HG02798 (cell line): ENCODE results near the gene THSD4.

Experiments used
- ATAC-seq: cut with Tn5 transposase; IDR thresholded peaks from one replicate; pipeline ENCODE4 v1.9.1; 2021; ENCODE audit warnings: mild to moderate bottlenecking; ENCODE audit not compliant: unreplicated experiment, poor library complexity

The THSD4 gene

GRCh38 chr15:71682001-71682400 lies 566.7 kb downstream of the THSD4 start:
- ATAC-seq = no peak

GRCh38 chr15:71683411-71684274 lies 568.4 kb downstream of the THSD4 start:
- ATAC-seq = no peak

- no peak for ATAC-seq
These were observed 570.2 kb downstream of the THSD4 start for GRCh38 chr15:71685420-71685993.

GRCh38 chr15:71686221-71687050 lies 571.2 kb downstream of the THSD4 start:
- ATAC-seq = no peak

- no peak for ATAC-seq
These were observed 572.7 kb downstream of the THSD4 start for GRCh38 chr15:71687902-71688508.

- no peak for ATAC-seq
These were observed 573.3 kb downstream of the THSD4 start for GRCh38 chr15:71688509-71689094.

- ATAC-seq = no peak
These were observed 575.8 kb downstream of the THSD4 start for GRCh38 chr15:71691081-71691457.

GRCh38 chr15:71691458-71692417 lies 576.5 kb downstream of the THSD4 start:
- ATAC-seq = no peak

- ATAC-seq = no peak
These were observed 582.0 kb downstream of the THSD4 start for GRCh38 chr15:71697236-71697635.

- no peak for ATAC-seq
These were observed 582.8 kb downstream of the THSD4 start for GRCh38 chr15:71698030-71698429.

GRCh38 chr15:71698742-71699141 lies 583.5 kb downstream of the THSD4 start:
- no peak for ATAC-seq

GRCh38 chr15:71699977-71700376 lies 584.7 kb downstream of the THSD4 start:
- no peak for ATAC-seq

- ATAC-seq = no peak
These were observed 586.5 kb downstream of the THSD4 start for GRCh38 chr15:71701808-71702207.

GRCh38 chr15:71702496-71702895 lies 587.2 kb downstream of the THSD4 start:
- ATAC-seq = no peak

- ATAC-seq = no peak
These were observed 589.9 kb downstream of the THSD4 start for GRCh38 chr15:71705151-71705550.

GRCh38 chr15:71706461-71707229 lies 591.4 kb downstream of the THSD4 start:
- ATAC-seq = no peak

GRCh38 chr15:71707230-71708050 lies 592.2 kb downstream of the THSD4 start:
- no peak for ATAC-seq

GRCh38 chr15:71708051-71708429 lies 592.8 kb downstream of the THSD4 start:
- no peak for ATAC-seq
